A549 (cell line): ENCODE data around the gene SLAIN2. TPM values are rescaled to one million over a fixed set of nuclear protein-coding genes. Genes with fewer than 3 reads are reported as not detected.
"Not testable (repeated sequence)": the region's sequence is repeated elsewhere in the genome, so short reads cannot be mapped to it uniquely, and the experiment has no call there.

Experiments
- ATAC-seq, 2 experiments: fragments of 200-7000 bp in 1 of 2; fragments of >200 bp in 1 of 2; cut with Nextera tagmentation in 1 of 2; cut with Tn5 transposase in 1 of 2; 3 replicates each; pipeline versions ENCODE4 v1.8.0 to v1.9.1; 2018 to 2020; ENCODE audit warnings: mild to moderate bottlenecking in 1 of 2, moderate library complexity in 1 of 2
- CTCF ChIA-PET: fragments of 300-600 bp; sonication (Branson Sonifier 250); formaldehyde crosslinking; extraction: SDS; loops from one replicate; lab custom pipeline; 2021; ENCODE audit warnings: antibody characterized with exemption, inconsistent platforms; lab: Yijun Ruan, JAX
- POLR2A ChIA-PET: fragments of 350-600 bp; formaldehyde crosslinking; extraction: SDS; loops from one replicate; lab custom pipeline; 2021; ENCODE audit warnings: antibody characterized with exemption, inconsistent platforms; lab: Yijun Ruan, JAX
- DNase-seq, 2 experiments: peaks; one replicate each; pipeline versions ENCODE4 v3.0.0 to v3.0.0-alpha.2; 2011 to 2016; ENCODE audit warnings: low read depth in 1 of 2, low spot score in 1 of 2
- FAIRE-seq: peaks from 2 replicates; lab custom pipeline; 2011; peaks lifted over from hg19 to GRCh38; lab: Jason Lieb, UNC
- H3K27ac ChIP-seq, 2 experiments: fragments of >200 bp; sonication (Bioruptor Twin); formaldehyde crosslinking; 3 replicates each; pipeline ENCODE4 v1.5.1; 2016 to 2017
- H3K4me1 ChIP-seq: fragments of >200 bp; sonication (Bioruptor Twin); formaldehyde crosslinking; 3 replicates; pipeline ENCODE4 v1.6.1; 2016
- H3K4me2 ChIP-seq: fragments of >200 bp; sonication (Bioruptor Twin); formaldehyde crosslinking; 3 replicates; pipeline ENCODE4 v1.6.1; 2016
- H3K4me3 ChIP-seq: fragments of >200 bp; sonication (Bioruptor Twin); formaldehyde crosslinking; 3 replicates; pipeline ENCODE4 v1.5.1; 2016
- H3K9me3 ChIP-seq: fragments of >200 bp; sonication (Bioruptor Twin); formaldehyde crosslinking; 3 replicates; pipeline ENCODE4 v1.6.1; 2016
- BCL3 ChIP-seq: fragments of >200 bp; sonication (Bioruptor Twin); formaldehyde crosslinking; IDR thresholded peaks from 3 replicates; pipeline ENCODE4 v1.6.1; 2016
- BHLHE40 ChIP-seq: IDR thresholded peaks from 2 replicates; pipeline ENCODE4 v1.6.1; 2012; ENCODE audit warnings: low read depth, low read length, inconsistent platforms
- CEBPB ChIP-seq, 2 experiments: fragments of >200 bp in 1 of 2; sonication (Bioruptor Twin) in 1 of 2; formaldehyde crosslinking in 1 of 2; IDR thresholded peaks; 2 replicates each; pipeline ENCODE4 v1.6.1; 2012 to 2016
- EHMT2 ChIP-seq: fragments of 200-600 bp; sonication (generic); IDR thresholded peaks from 2 replicates; pipeline ENCODE4 v1.6.1; 2016; ENCODE audit warnings: antibody characterized with exemption, low read depth, mild to moderate bottlenecking, moderate library complexity
- FOSB ChIP-seq: fragments of 250-450 bp; sonication (Bioruptor Pico); IDR thresholded peaks from 2 replicates; pipeline ENCODE4 v1.5.0; 2020; ENCODE audit warnings: mild to moderate bottlenecking, moderate library complexity
- FOXS1 ChIP-seq: fragments of 250-450 bp; sonication (Bioruptor Pico); IDR thresholded peaks from 2 replicates; pipeline ENCODE4 v1.5.0; 2020; ENCODE audit warnings: mild to moderate bottlenecking, moderate library complexity
- GATA3 ChIP-seq: IDR thresholded peaks from 2 replicates; pipeline ENCODE4 v1.6.1; 2012; ENCODE audit warnings: borderline replicate concordance
- HOXB5 ChIP-seq: fragments of 250-450 bp; sonication (Bioruptor Pico); IDR thresholded peaks from 2 replicates; pipeline ENCODE4 v1.5.0; 2020; ENCODE audit warnings: mild to moderate bottlenecking, moderate library complexity
- KDM1A ChIP-seq: fragments of 200-600 bp; sonication (generic); IDR thresholded peaks from 2 replicates; pipeline ENCODE4 v1.6.1; 2016; ENCODE audit warnings: low read depth, mild to moderate bottlenecking
- KDM5A ChIP-seq: fragments of 200-600 bp; sonication (generic); IDR thresholded peaks from 2 replicates; pipeline ENCODE4 v1.6.1; 2016; ENCODE audit warnings: antibody characterized with exemption, mild to moderate bottlenecking
- MAFK ChIP-seq: fragments of 450-650 bp; IDR thresholded peaks from 2 replicates; pipeline ENCODE4 v1.6.1; 2014; ENCODE audit not compliant: partially characterized antibody
- NPAS2 ChIP-seq: fragments of 250-450 bp; sonication (Bioruptor Pico); IDR thresholded peaks from 2 replicates; pipeline ENCODE4 v1.8.0; 2022; ENCODE audit warnings: mild to moderate bottlenecking, moderate library complexity, borderline replicate concordance
- NR3C1 ChIP-seq: fragments of >200 bp; sonication (Bioruptor Twin); formaldehyde crosslinking; IDR thresholded peaks from 3 replicates; pipeline ENCODE4 v1.6.1; 2017
- POLR2AphosphoS2 ChIP-seq: conservative IDR thresholded peaks from 2 replicates; pipeline ENCODE4 v1.6.1; 2012; ENCODE audit warnings: low read length, improper control_type of control experiment, inconsistent platforms
- RARB ChIP-seq: fragments of 250-450 bp; sonication (Bioruptor Pico); IDR thresholded peaks from 2 replicates; pipeline ENCODE4 v1.8.0; 2021; ENCODE audit warnings: mild to moderate bottlenecking, moderate library complexity
- RCOR1 ChIP-seq: fragments of 150-350 bp; IDR thresholded peaks from 2 replicates; pipeline ENCODE4 v1.6.1; 2014; ENCODE audit warnings: antibody characterized with exemption, low read length, low read depth
- REST ChIP-seq: fragments of 200-600 bp; sonication (generic); IDR thresholded peaks from 2 replicates; pipeline ENCODE4 v1.6.1; 2016; ENCODE audit warnings: antibody characterized with exemption, mild to moderate bottlenecking, moderate library complexity
- RFX5 ChIP-seq: fragments of 450-650 bp; IDR thresholded peaks from 2 replicates; pipeline ENCODE4 v1.7.1; 2014; ENCODE audit warnings: antibody characterized with exemption, mild to moderate bottlenecking, moderate library complexity
- SREBF2 ChIP-seq: fragments of 450-650 bp; IDR thresholded peaks from 2 replicates; pipeline ENCODE4 v1.6.1; 2014; ENCODE audit warnings: mild to moderate bottlenecking, moderate library complexity
- ZFP36 ChIP-seq: fragments of 450-650 bp; IDR thresholded peaks from 2 replicates; pipeline ENCODE4 v1.6.1; 2014; ENCODE audit warnings: borderline replicate concordance; ENCODE audit not compliant: partially characterized antibody
- ZSCAN20 ChIP-seq: fragments of 250-450 bp; sonication (Bioruptor Pico); IDR thresholded peaks from 2 replicates; pipeline ENCODE4 v1.8.0; 2022; ENCODE audit warnings: mild to moderate bottlenecking, moderate library complexity
- WGBS: methylation state at CpG from one replicate; pipeline ENCODE4 v1.1.6; 2017; ENCODE audit errors: missing lambda C conversion rate; 5-methylcytosine and 5-hydroxymethylcytosine counted together
- polyA plus RNA-seq, 4 experiments: library from polyadenylated mRNA; depleted of rRNA in 3 of 4; stranded (reverse); fragments of >200 nt; fragmentation: RNase III in 1 of 4; extraction: RNeasy Plus Mini Kit Qiagen cat#74134 plus additional on column Dnase treatment in 1 of 4; gene quantifications; 2 replicates in 3 of 4; 3 replicates in 1 of 4; pipeline ENCODE4 v1.2.3, GENCODE V29; 2011 to 2017

The SLAIN2 gene
- polyA plus RNA-seq, 2 of the 4 experiments (the other 2 are of a cell fraction): 14.4 to 14.6 TPM

GRCh38 chr4:48340965-48341775 is at the start of gene SLAIN2 (continued):
- no peak for TF ChIP-seq RARB (CRISPR knock-in tag)
- TF ChIP-seq BCL3: 0 out of 3 replicates have a peak, but pooled peaks have one; percentile 19
- no peak for TF ChIP-seq MAFK
- TF ChIP-seq KDM5A: no peak
- TF ChIP-seq SREBF2: no peak

- DNase-seq, H3K9me3 ChIP-seq, H3K4me3 ChIP-seq, H3K4me2 ChIP-seq, CTCF ChIA-PET, ATAC-seq, POLR2A ChIA-PET, H3K4me1 ChIP-seq, H3K27ac ChIP-seq, FAIRE-seq: not testable (repeated sequence)
- 90% methylated on average over 7 of the region's 40 CpGs for WGBS
These were observed 49.0 kb upstream of the SLAIN2 start for GRCh38 chr4:48292218-48292790.

- CTCF ChIA-PET: interaction anchor here (0.9 kb wide), 1 partner anchor 168 kb away, joined by 3 read pairs; no protein-coding TSS in a partner anchor
- no peak for TF ChIP-seq POLR2AphosphoS2
- TF ChIP-seq RCOR1: no peak
- no peak for TF ChIP-seq GATA3
- no peak for TF ChIP-seq KDM1A
- TF ChIP-seq HOXB5 (CRISPR knock-in tag): no peak
- no peak for TF ChIP-seq ZFP36
- TF ChIP-seq CEBPB (IDR thresholded peaks at IDR 0.05): no peak
- TF ChIP-seq NR3C1: no peak
- no peak for TF ChIP-seq RFX5
- TF ChIP-seq BCL3: no peak
- no peak for TF ChIP-seq BHLHE40
- no peak for TF ChIP-seq NPAS2
- TF ChIP-seq EHMT2: no peak
- no peak for TF ChIP-seq FOSB (CRISPR knock-in tag)
- TF ChIP-seq ZSCAN20 (CRISPR knock-in tag): no peak
- TF ChIP-seq FOXS1 (CRISPR knock-in tag): no peak
- TF ChIP-seq REST: no peak
- no peak for FAIRE-seq
- POLR2A ChIA-PET: no interaction called here
- H3K4me2 ChIP-seq: no peak overlapping the region
- DNase-seq: no peak
- no peaks in the 10 kb centered on the region for H3K4me1 ChIP-seq
- no peak overlapping the region for H3K27ac ChIP-seq
- no peaks in the 10 kb centered on the region for H3K9me3 ChIP-seq
- ATAC-seq: no peak
- H3K4me3 ChIP-seq: no peak overlapping the region
These were observed 46.2 kb upstream of the SLAIN2 start for GRCh38 chr4:48295116-48295515.
